HG02588 (cell line): ENCODE measurements around the gene RBM4B.
"Not testable (repeated sequence)": the region's sequence is repeated elsewhere in the genome, so short reads cannot be mapped to it uniquely, and the experiment has no call there.

Experiments used
- ATAC-seq: cut with Tn5 transposase; IDR thresholded peaks from one replicate; pipeline ENCODE4 v1.9.1; 2021; ENCODE audit warnings: mild to moderate bottlenecking, moderate library complexity; ENCODE audit not compliant: unreplicated experiment

Gene RBM4B, protein sequence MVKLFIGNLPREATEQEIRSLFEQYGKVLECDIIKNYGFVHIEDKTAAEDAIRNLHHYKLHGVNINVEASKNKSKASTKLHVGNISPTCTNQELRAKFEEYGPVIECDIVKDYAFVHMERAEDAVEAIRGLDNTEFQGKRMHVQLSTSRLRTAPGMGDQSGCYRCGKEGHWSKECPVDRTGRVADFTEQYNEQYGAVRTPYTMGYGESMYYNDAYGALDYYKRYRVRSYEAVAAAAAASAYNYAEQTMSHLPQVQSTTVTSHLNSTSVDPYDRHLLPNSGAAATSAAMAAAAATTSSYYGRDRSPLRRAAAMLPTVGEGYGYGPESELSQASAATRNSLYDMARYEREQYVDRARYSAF

DNA sequence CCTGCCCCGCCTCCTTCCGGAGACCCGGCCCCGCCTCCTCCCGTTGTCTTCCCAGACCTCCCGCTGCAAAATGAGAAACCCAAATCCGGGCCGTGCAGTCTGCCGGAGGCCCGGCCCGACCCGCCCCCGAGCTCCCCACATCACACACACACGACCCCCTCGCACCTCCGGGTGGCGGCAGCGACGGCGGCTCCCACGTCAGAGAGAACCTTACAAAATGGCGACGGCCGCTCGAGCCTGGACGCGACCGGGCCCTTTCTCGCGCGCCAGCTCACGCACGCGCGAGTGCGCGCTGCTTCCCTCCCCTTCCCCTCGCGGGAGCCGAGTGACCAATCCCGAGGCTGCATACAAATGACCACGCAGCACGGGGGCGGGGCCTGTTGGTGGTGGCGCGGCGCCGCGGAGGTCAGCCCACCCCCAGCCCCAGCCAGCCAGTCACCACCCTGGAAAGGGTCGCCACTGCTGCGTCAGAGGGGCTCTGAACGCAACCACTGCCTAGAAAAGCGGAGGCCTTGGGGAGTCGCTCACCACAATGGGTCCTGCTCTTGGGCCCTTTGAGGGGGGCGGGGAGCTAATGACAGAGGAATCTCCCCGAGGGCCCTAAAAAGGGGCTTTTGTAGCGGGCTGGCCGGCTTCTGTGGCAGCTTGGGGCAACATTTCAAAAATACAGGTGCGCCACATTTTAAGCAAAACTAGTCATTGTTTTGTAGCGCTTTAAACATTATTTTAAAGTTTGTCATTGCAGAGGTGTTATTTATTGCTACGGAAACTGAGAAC, at the start of gene RBM4B:
RBM4B (minus strand) TSS at position 289 of the 777 bp plus-strand sequence. CDS start 808 bp downstream, outside the sequence.
- ATAC-seq = peak; percentile 87

GRCh38 chr11:66725647-66726046, 48.0 kb upstream of the RBM4B start:
- ATAC-seq = no peak

- no peak for ATAC-seq
Measured at GRCh38 chr11:66725114-66725513, 47.4 kb upstream of the RBM4B start.

DNA sequence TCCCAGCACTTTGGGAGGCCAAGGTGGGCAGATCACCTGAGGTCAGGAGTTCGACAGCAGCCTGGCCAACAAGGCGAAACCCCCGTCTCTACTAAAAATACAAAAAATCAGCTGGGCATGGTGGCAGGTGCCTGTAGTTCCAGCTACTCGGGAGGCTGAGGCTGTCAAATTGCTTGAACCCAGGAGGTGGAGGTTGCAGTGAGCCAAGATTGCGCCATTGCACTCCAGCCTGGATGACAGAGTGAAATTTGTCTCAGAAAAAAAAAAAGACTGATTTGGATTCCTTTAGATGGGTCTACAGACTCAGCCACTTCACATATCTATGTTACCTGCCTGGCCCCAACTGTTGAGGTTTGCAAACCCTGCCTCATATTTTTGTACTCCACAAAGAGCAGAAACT, 46.5 kb upstream of the RBM4B start:
- ATAC-seq = not testable (repeated sequence)

GRCh38 chr11:66723693-66724092, 46.0 kb upstream of the RBM4B start:
- ATAC-seq = no peak

DNA sequence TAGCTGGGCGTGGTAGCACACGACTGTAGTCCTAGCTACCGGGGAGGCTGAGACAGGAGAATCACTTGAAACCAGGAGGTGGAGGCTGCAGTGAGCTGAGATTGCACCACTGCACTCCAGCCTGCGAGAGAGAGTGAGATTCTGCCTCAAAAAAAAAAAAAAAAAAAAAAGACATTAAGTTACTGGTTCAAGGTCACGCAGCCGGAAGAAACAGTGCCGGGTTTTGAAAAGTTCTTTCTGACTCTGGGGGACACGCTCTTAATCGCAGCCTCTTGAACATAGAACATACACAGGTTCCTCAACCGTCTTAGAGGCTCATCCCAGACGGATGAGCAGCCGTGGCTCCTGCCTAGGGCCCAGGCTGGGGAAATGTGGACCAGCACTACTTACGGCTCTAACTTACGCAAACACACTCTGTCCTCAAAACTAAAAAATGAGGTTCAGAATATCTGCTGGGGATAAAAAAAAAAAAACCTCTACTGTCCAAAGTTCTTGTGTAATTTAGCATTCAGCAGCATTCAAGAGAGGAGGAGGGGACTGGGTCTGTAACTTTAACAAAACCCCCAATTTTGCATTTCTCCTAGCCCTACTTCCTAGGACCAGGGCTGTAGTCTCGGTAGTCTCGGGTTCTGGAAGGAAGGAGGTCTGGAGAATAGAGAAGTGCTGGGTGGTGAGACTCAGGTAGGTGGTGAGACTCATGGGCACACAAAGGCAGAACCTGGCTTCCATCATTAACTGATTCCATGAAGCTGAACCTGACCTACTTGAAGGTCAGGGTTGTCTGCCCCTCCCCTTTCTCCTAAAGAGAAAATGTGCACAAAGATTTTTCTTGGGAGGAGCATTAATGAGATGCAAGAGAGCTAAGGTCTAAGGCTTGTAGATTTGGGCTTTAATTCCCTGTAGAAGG, 45.3 kb upstream of the RBM4B start:
- ATAC-seq = no peak

DNA sequence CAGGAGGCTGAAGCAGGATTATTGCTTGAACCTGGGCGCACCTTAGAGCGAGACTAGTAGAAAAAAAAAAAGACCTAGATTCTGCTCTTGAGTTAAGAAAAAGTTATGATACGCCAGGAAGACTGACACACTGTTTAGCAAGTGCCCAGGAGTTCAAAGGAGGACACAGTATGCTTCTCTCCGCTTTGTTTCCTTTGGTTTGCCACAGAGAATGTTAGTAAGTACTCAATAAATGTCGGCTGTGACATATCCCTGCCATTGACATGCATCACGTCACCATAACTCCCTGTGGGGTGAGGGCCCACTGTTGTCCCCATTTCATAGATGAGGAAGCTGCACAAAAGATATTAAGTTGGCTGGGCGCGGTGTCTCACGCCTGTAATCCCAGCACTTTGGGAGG, 44.3 kb upstream of the RBM4B start:
- no peak for ATAC-seq

GRCh38 chr11:66720899-66721470, 43.3 kb upstream of the RBM4B start:
- ATAC-seq = no peak

DNA sequence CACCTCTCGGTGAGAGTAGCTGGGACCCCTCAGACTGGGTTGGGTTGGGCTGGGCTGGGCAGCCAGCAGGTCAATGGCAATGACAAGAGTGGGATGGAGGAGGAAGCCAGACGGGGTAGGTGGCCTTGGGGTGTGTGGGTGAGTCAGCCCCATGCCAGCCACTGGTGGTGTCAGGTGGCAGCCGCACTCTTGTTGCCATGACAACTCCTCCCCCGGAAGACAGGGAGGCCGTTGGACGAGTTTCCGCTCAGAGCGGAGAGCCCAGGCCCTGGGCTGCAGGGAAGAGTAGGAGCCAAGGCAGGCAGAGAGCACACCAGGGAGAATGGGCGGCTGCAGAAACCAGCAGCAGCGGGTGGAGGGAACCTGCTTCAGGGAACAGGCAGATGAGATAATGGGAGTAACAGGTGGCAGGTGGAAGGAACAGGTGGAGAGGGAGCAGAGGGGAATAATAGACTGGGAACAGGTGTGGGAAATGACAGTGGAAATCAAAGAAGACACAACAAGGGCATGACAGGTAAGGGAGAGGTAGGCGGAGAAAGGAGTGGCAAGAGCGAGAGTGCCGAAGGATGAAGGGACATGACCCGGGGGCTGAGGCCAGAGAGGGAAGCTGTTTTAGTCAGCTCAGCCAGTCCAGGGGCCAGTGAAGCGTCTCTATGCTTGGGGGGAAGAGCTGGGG, 42.7 kb upstream of the RBM4B start:
- no peak for ATAC-seq

DNA sequence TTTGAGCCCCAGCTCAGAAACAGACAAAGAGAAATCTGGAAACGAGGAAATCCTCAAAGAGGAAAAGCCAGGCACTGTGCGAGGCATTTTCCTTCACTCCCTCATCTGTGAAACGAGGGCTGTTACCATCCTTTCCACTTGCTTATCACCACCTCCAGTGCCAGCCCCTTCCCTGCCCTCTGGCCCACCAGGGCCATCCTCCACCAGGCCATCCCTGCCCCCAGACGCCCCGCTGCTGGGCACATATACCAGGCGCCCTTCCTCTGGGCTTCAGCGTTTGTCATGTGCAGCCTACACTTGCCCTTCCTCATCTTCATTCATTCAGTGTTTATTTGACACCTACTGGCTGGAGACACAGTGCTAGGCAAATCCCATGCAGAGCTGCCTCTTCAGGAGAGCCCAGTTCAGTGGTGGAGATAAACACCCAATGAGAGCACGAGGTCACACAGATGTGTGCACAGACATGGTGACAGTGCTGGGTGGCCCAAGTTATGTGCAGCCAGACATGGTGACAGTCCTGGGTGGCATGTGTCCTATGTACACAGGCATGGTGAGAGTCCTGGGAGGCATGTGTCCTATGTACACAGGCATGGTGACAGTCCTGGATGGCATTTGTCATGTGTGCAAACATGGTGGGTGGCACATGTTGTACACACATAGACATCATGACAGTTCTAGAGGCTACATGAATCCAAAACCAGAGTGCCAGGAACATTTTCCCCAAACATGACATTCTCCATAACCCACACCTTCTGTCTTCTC, 41.6 kb upstream of the RBM4B start:
- ATAC-seq = no peak

- no peak for ATAC-seq
Measured at GRCh38 chr11:66718320-66718971, 40.8 kb upstream of the RBM4B start.

DNA sequence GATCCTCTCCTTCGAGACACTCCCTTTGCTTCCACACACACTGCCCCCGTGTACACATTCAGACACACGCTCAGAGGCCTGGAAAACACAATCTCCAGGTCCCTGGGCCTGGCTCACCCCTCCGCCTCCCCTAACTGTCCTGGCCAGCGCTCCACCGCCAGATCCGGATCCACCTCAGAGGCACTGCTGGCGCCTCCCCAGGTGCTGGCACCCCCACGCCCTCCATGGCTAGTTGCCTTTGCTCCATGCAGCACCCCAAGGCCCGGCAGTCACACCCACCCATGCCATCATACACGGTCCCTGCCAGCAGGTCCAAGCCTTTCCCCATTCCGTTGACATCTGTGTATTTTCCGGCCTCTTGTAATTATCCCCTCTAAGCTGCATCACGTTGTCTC, 40.2 kb upstream of the RBM4B start:
- ATAC-seq = no peak

DNA sequence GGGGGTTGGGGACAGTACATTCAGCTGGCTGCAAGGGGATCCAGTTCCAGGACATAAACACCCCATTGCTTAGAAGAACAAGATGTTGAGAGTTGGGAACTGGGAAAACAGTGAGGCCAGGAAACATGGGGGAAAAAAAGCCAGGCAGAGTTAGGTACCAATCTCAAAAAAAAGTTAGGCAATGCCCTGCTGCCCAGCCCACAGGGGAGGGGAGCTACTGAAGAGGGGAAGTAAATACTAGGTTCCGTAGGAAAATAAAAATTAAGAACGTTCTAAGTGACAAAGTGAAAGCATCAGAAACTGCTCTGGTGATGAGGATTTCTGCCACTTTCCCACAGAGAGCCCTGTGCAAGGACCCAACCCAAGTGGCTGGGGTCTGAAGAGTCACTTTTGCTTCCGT, 39.3 kb upstream of the RBM4B start:
- ATAC-seq = no peak

- no peak for ATAC-seq
Measured at GRCh38 chr11:66715346-66716085, 37.8 kb upstream of the RBM4B start.

GRCh38 chr11:66713746-66714480, 36.2 kb upstream of the RBM4B start:
- ATAC-seq = no peak

DNA sequence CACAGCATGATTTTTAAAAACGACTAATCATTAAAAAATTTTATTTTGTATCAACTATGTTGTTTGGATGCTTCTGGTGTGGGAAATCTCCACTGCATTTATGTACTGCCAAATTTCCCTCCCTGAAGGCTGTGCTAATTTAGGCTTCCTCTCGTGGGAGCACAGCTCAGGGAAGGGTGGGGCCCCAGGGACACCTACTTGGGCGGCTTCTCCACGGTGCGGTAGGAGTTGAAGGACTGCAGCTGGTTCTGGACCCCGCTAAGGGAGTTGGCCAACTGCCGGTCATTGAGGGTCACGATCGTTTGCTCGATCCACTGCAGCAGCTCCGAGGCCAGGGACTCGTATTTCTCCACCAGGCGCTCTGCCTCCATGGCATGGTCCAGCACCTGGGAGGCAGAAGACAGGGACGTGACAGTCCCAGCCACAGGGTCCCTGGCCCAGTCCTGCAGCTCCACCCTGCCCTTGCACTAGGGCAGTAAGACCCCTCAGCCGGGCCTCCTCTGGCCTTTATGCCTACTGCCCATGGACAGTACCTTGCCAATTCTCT, 32.8 kb upstream of the RBM4B start:
- ATAC-seq = no peak

DNA sequence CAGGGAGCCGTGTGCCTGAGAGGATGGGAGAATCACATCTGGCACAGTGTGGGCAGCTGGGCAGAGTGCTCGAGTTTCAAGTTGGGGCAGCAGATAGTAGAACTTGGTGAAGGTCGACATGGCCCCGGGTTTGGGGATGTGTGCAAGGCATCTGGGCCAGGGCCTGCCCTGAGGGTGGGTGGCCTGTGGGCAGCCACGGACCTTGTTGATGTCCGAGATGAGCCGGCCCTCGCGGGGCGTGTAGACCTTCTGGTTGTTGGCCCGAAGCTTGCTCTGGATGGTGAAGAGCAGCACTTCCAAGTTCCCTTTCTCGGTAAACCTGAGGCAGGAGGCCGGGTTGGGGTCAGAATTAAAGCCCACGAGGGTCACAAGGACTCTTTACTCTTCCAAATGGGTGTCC, 31.0 kb upstream of the RBM4B start:
- ATAC-seq = no peak
